ENCODE measurements around the gene METRN. TPM values are rescaled to one million over a fixed set of nuclear protein-coding genes. Genes with fewer than 3 reads are reported as not detected.

METRN gene
- total RNA-seq, 4 donors from 2014 or later, result 51.0 to 109 (median 57.0) TPM

GRCh38 chr16:733382-734207 lies 18.7 kb downstream of the METRN start:
- no peak for DNase-seq
- WGBS, 2 donors, result 87% methylated on average over 9 to 31 of the region's 34 CpGs
- no peaks in the 10 kb centered on the region for H3K9me3 ChIP-seq
- intact Hi-C loops (cut with DNase I), result no loop called here
- no peaks in the 10 kb centered on the region for H3K27me3 ChIP-seq
- peaks cover 5% of the 10 kb centered on the region in 2 donors for H3K4me1 ChIP-seq
- H3K27ac ChIP-seq, result no peak overlapping the region
- no peak overlapping the region for H3K4me3 ChIP-seq (replicated peaks in 1 of 3)
- TF ChIP-seq POLR2A (IDR thresholded peaks at IDR 0.05), result no peak
- H3K36me3 ChIP-seq, result peaks cover 18 to 41% of the 10 kb centered on the region in 2 donors

DNA sequence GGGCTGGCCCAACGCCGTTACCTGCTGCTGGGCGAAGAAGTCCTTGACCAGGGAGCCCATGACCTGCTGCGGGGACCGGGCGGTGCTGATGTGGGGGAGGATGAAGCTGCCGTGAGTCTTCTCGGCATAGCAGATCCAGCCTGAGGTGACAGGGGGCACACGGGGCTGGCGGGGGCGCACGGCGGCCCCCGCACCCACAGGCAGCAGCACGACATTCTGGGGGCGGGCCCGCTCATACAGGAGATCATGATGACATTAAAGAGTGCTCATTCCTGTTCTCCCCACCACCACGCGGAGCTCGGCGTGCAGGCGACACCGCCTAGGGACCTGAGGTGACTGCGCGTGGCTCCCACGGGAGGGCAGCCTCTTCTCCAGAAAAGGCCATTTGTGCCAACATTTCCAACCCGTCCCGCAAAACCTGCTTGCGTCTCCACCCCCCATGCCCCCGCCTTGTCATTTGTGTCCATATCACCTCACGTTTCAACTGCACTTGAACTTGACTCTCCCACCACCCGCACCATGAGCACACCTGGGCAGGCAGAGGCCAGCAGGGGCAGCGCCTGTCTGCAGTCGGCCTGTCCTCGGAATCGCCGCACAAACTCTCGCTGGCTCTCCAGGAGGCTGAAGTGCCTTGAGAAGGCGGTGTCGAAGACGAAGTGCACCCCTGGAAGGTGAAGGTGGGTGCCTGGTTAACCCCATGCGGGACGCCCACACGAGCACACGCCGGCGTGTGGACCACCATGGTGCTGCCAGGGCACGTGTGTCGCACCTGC lies 19.5 kb downstream of the METRN start:
- H3K36me3 ChIP-seq, result peaks cover 18 to 41% of the 10 kb centered on the region in 2 donors
- no peaks in the 10 kb centered on the region for H3K9me3 ChIP-seq
- no peaks in the 10 kb centered on the region for H3K4me1 ChIP-seq
- no peaks in the 10 kb centered on the region for H3K27me3 ChIP-seq
- intact Hi-C loops (cut with DNase I), result no loop called here
- H3K4me3 ChIP-seq (replicated peaks in 1 of 3), result no peak overlapping the region
- no peak overlapping the region for H3K27ac ChIP-seq
- no peak for DNase-seq
- WGBS, 2 donors, result 92% methylated on average over 33 to 49 of the region's 49 CpGs
- TF ChIP-seq CTCF (IDR thresholded peaks at IDR 0.05) (no peak), POLR2A (IDR thresholded peaks at IDR 0.05) (no peak)

- H3K4me3 ChIP-seq (replicated peaks in 1 of 3), result no peak overlapping the region
- TF ChIP-seq POLR2A (IDR thresholded peaks at IDR 0.05), result no peak
- no peak for TF ChIP-seq CTCF (IDR thresholded peaks at IDR 0.05)
- 94 to 97% methylated on average over 24 of the region's 25 CpGs for WGBS, 2 donors
- intact Hi-C loops (cut with DNase I), result no loop called here
- H3K36me3 ChIP-seq, result peaks cover 18 to 41% of the 10 kb centered on the region in 2 donors
- DNase-seq, result no peak
- no peaks in the 10 kb centered on the region for H3K27me3 ChIP-seq
- H3K9me3 ChIP-seq, result no peaks in the 10 kb centered on the region
- peaks cover 6% of the 10 kb centered on the region in 2 donors for H3K4me1 ChIP-seq
- no peak overlapping the region for H3K27ac ChIP-seq
These were observed 20.3 kb downstream of the METRN start for GRCh38 chr16:734981-735881.

- H3K27me3 ChIP-seq, result no peaks in the 10 kb centered on the region
These were observed 21.1 kb downstream of the METRN start for GRCh38 chr16:735982-736453.

More at GRCh38 chr16:735982-736453, 21.1 kb downstream of the METRN start:
- 91 to 92% methylated on average over 13 of the region's 13 CpGs for WGBS, 2 donors
- peaks cover 18 to 41% of the 10 kb centered on the region in 2 donors for H3K36me3 ChIP-seq
- intact Hi-C loops (cut with DNase I), result no loop called here
- H3K9me3 ChIP-seq, result no peaks in the 10 kb centered on the region
- peaks cover 8% of the 10 kb centered on the region in 2 donors for H3K4me1 ChIP-seq
- TF ChIP-seq CTCF (IDR thresholded peaks at IDR 0.05), result no peak
- no peak for TF ChIP-seq POLR2A (IDR thresholded peaks at IDR 0.05)
- H3K27ac ChIP-seq, result no peak overlapping the region
- H3K4me3 ChIP-seq (replicated peaks in 1 of 3), result no peak overlapping the region
- no peak for DNase-seq
